ENCODE data around the gene CA10. TPM values are rescaled to one million over a fixed set of nuclear protein-coding genes. Genes with fewer than 3 reads are reported as not detected.

CA10 gene
- total RNA-seq, 1 donor from 2014 or later: 2.2 TPM

DNA sequence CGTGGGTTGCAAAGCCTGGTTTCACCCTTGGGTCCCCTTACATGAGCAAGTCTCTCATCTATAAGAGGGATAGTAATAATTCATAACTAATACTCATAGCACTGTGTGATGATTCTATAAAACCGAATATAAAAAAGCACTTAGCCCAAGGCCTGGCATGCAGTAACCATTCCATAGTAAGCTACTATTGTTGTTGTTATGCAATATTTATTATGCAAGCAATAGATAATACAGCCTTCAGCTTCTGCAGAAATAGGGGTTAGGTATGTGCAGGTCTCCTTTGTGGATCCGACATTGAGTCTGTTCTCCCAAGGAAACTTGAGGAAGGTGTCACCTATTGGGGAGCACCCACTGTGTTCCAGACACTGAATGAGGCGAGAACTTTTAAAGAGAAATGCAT is 497.1 kb downstream of the CA10 start:
- Mint-ChIP-seq H3K36me3 (no peaks in the 10 kb centered on the region), H3K9me3 (no peaks in the 10 kb centered on the region), H3K27me3 (peaks cover 50% of the 10 kb centered on the region), H3K4me1 (ENCODE audit: unreplicated experiment) (no peaks in the 10 kb centered on the region), H3K4me3 (no peak overlapping the region), H3K27ac (no peak overlapping the region)
- no peak for DNase-seq (ENCODE audit: extremely low spot score, unreplicated experiment)
- TF ChIP-seq, protein P1, sequence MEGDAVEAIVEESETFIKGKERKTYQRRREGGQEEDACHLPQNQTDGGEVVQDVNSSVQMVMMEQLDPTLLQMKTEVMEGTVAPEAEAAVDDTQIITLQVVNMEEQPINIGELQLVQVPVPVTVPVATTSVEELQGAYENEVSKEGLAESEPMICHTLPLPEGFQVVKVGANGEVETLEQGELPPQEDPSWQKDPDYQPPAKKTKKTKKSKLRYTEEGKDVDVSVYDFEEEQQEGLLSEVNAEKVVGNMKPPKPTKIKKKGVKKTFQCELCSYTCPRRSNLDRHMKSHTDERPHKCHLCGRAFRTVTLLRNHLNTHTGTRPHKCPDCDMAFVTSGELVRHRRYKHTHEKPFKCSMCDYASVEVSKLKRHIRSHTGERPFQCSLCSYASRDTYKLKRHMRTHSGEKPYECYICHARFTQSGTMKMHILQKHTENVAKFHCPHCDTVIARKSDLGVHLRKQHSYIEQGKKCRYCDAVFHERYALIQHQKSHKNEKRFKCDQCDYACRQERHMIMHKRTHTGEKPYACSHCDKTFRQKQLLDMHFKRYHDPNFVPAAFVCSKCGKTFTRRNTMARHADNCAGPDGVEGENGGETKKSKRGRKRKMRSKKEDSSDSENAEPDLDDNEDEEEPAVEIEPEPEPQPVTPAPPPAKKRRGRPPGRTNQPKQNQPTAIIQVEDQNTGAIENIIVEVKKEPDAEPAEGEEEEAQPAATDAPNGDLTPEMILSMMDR (conservative IDR thresholded peaks at IDR 0.05): no peak

DNA sequence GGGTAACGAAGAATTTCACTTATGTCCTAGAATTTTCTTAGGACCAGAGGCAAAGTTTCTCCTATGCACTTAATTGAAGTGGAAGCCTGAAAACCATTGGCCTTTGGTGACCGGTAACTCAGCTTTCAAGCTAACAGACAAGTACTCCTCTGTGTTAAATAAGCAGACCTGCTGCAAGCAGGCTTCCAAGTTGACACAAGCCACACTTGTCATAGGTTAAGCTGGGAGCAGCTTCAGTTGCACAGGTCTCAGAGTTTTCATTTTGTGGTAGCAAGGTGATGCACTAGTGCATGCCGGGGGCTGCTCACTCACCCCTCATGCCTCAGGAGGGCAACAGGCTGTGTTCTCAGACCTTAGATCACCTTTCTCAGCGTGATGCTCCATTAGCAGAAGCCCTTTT is 498.2 kb downstream of the CA10 start:
- TF ChIP-seq, protein P1 (conservative IDR thresholded peaks at IDR 0.05): no peak
- H3K9me3 Mint-ChIP-seq: no peaks in the 10 kb centered on the region
- no peak for DNase-seq (ENCODE audit: extremely low spot score, unreplicated experiment)
- H3K36me3 Mint-ChIP-seq: no peaks in the 10 kb centered on the region
- no peak overlapping the region for H3K27ac Mint-ChIP-seq
- H3K27me3 Mint-ChIP-seq: peaks cover 49% of the 10 kb centered on the region
- no peaks in the 10 kb centered on the region for H3K4me1 Mint-ChIP-seq (ENCODE audit: unreplicated experiment)
- H3K4me3 Mint-ChIP-seq: no peak overlapping the region

DNA sequence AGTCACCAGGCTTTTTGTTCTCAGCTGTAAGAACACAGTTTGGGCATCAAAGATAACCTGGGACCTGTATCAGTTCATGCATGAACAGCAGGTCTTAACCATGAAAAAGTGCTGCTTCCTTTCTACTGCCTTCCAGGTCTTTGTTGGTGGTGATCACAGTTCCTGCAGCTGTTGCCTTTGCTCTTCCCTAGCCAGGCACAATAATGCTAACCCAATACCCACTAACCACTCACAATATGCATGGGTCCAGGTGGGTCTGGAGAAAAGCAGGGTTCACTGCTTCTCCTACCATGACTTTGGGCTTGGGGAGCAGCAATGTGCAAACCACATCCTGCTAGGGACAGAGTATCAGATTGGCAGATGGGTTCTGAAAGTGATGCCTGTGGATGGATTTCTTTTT is 501.3 kb downstream of the CA10 start:
- Mint-ChIP-seq H3K27ac (no peak overlapping the region), H3K36me3 (no peaks in the 10 kb centered on the region), H3K4me1 (ENCODE audit: unreplicated experiment) (no peaks in the 10 kb centered on the region), H3K27me3 (peaks cover 35% of the 10 kb centered on the region), H3K9me3 (no peaks in the 10 kb centered on the region), H3K4me3 (no peak overlapping the region)
- no peak for DNase-seq (ENCODE audit: extremely low spot score, unreplicated experiment)
- TF ChIP-seq, protein P1 (conservative IDR thresholded peaks at IDR 0.05): no peak

DNA sequence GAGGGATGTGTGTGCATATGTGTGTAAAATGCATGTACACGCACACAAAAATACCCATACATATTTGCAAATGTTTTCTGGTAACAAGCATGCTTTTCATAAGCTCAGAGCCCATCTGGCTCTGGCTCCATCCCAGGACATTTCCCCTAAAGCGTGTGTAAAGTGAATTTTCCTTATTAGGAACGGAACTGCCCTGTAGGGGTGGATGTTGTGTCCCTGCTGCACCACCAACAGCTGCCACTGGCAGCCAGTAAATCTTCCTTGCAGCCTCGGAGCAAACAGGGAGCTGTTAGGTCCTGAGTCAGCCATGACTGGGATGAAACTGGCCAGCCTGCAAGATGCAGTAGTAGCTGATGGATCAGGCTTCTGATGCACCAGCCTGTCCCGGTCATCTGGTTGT is 504.6 kb downstream of the CA10 start:
- Mint-ChIP-seq H3K9me3 (no peaks in the 10 kb centered on the region), H3K36me3 (no peaks in the 10 kb centered on the region), H3K27me3 (peaks cover 38% of the 10 kb centered on the region), H3K27ac (no peak overlapping the region), H3K4me3 (no peak overlapping the region), H3K4me1 (ENCODE audit: unreplicated experiment) (no peaks in the 10 kb centered on the region)
- TF ChIP-seq, protein P1 (conservative IDR thresholded peaks at IDR 0.05): no peak
- DNase-seq (ENCODE audit: extremely low spot score, unreplicated experiment): no peak

DNA sequence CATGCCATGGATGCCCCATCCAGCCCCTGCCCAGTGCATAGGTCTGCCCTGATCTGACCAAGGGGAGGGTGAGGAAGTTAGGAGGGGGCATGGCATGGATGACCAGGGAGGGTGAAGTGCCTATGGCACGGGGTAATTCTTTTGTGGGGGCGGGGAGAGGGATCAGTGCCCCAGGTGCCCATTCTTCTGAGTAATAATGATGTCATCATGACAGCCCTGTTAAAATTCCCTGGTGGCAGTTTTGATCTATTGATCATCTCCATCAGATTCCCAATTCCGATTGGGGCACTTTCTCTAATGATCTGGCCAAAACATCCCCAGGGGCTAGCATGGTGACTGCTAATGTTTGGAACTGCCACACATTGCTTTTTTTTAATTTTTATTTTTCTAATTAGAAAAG is 506.0 kb downstream of the CA10 start:
- TF ChIP-seq, protein P1 (conservative IDR thresholded peaks at IDR 0.05): no peak
- Mint-ChIP-seq H3K27ac (no peak overlapping the region), H3K36me3 (no peaks in the 10 kb centered on the region), H3K9me3 (no peaks in the 10 kb centered on the region), H3K4me3 (no peak overlapping the region), H3K4me1 (ENCODE audit: unreplicated experiment) (peaks cover 4% of the 10 kb centered on the region), H3K27me3 (peaks cover 37% of the 10 kb centered on the region)
- DNase-seq (ENCODE audit: extremely low spot score, unreplicated experiment): no peak

Data from type B pancreatic cell (in vitro differentiated cells).